GM06990 (cell line): ENCODE measurements around the gene IPO9.

Source experiments
- DNase-seq: peaks from one replicate; pipeline ENCODE4 v3.0.0-alpha.2; 2011; ENCODE audit not compliant: insufficient read length; ENCODE audit errors: extremely low read depth
- H3K27me3 ChIP-seq: replicated peaks from 2 replicates; pipeline ENCODE4 v1.6.0; 2011; ENCODE audit warnings: low read length; ENCODE audit not compliant: control insufficient read depth, insufficient read depth
- H3K36me3 ChIP-seq: 2 replicates; pipeline ENCODE4 v1.5.1; 2011; ENCODE audit warnings: low read length; ENCODE audit not compliant: control insufficient read depth, insufficient read depth
- H3K4me3 ChIP-seq: replicated peaks from 2 replicates; pipeline ENCODE4 v1.5.1; 2011; ENCODE audit warnings: low read depth, mild to moderate bottlenecking, control low read depth, low read length
- CTCF ChIP-seq: IDR thresholded peaks from 2 replicates; pipeline ENCODE4 v1.5.1; 2011; ENCODE audit warnings: low read length, control low read depth, mild to moderate bottlenecking, inconsistent platforms; ENCODE audit not compliant: insufficient read depth, poor library complexity, severe bottlenecking

Gene IPO9

GRCh38 chr1:201789245-201789644 lies 39.7 kb upstream of the IPO9 start:
- Histone ChIP-seq H3K36me3 (no peaks in the 10 kb centered on the region), H3K27me3 (peaks cover 2% of the 10 kb centered on the region; the same call in 1 of the 2 replicates), H3K4me3 (no peak overlapping the region)
- TF ChIP-seq CTCF, result no peak
- DNase-seq, result no peak

GRCh38 chr1:201790261-201790660 lies 38.7 kb upstream of the IPO9 start:
- no peak for TF ChIP-seq CTCF
- no peak for DNase-seq

GRCh38 chr1:201791051-201791778 lies 37.7 kb upstream of the IPO9 start:
- TF ChIP-seq CTCF, result no peak
- no peaks in the 10 kb centered on the region for H3K36me3 ChIP-seq
- peaks cover 2% of the 10 kb centered on the region; the same call in 1 of the 2 replicates for H3K27me3 ChIP-seq
- no peak overlapping the region for H3K4me3 ChIP-seq
- DNase-seq, result no peak

More at GRCh38 chr1:201790261-201790660, 38.7 kb upstream of the IPO9 start:
- Histone ChIP-seq H3K27me3 (peaks cover 2% of the 10 kb centered on the region; the same call in 1 of the 2 replicates), H3K36me3 (no peaks in the 10 kb centered on the region), H3K4me3 (no peak overlapping the region)

- TF ChIP-seq CTCF, result no peak
- no peaks in the 10 kb centered on the region for H3K27me3 ChIP-seq
- no peak overlapping the region for H3K4me3 ChIP-seq
- no peak for DNase-seq
- H3K36me3 ChIP-seq, result no peaks in the 10 kb centered on the region
Observed at GRCh38 chr1:201791779-201792173, 37.2 kb upstream of the IPO9 start.

- no peak for DNase-seq
- no peaks in the 10 kb centered on the region for H3K27me3 ChIP-seq
- no peak overlapping the region for H3K4me3 ChIP-seq
Observed at GRCh38 chr1:201792534-201793305, 36.2 kb upstream of the IPO9 start.

More at GRCh38 chr1:201792534-201793305, 36.2 kb upstream of the IPO9 start:
- H3K36me3 ChIP-seq, result no peaks in the 10 kb centered on the region
- TF ChIP-seq CTCF, result peak; percentile 93
